ENCODE measurements around the gene TYK2.
"Not testable (repeated sequence)": the region's sequence is repeated elsewhere in the genome, so short reads cannot be mapped to it uniquely, and the experiment has no call there.

Gene TYK2

GRCh38 chr19:10419646-10420443 lies 39.5 kb upstream of the TYK2 start:
- FAIRE-seq (peak; percentile 92), DNase-seq (ENCODE audit: insufficient read length, low spot score) (peak; percentile 53)
- TF ChIP-seq POLR2A (IDR thresholded peaks at IDR 0.05; ENCODE audit: low read depth, low read length) (peak; percentile 24; the same call in 1 of the 2 replicates), POU2F2 (IDR thresholded peaks at IDR 0.05; ENCODE audit: low read depth, low read length) (peak; percentile 27; the same call in 1 of the 2 replicates), SPI1 (IDR thresholded peaks at IDR 0.05; ENCODE audit: low read depth, low read length) (no peak)

DNA sequence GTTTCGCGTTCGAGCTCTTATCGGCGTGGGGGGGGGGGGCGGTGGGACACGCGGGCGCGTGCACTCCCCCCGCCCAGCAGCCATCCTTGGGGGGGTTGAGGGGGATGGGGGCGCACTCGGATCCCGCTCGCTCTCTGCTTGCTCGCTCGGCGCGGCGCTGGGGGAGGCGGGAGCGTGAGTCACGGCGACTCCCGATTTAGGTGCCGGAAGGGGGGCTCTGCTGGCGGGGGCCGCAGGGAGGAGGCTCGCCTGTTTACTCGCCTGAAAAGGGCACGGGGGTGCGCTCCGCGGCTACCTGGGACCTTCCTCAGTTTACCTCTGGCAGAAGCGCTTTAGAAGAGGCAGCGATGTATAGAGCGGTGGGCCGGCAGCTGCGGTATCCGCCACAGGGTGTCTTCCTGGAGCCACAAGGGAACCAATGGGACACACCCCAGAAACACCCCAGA lies 38.9 kb upstream of the TYK2 start:
- FAIRE-seq (no peak), DNase-seq (ENCODE audit: insufficient read length, low spot score) (no peak)
- TF ChIP-seq SPI1 (IDR thresholded peaks at IDR 0.05; ENCODE audit: low read depth, low read length) (no peak), POU2F2 (IDR thresholded peaks at IDR 0.05; ENCODE audit: low read depth, low read length) (no peak), PAX5 (IDR thresholded peaks at IDR 0.05; ENCODE audit: insufficient read depth, low read length, severe bottlenecking) (no peak), POLR2A (IDR thresholded peaks at IDR 0.05; ENCODE audit: low read depth, low read length) (no peak), TAF1 (IDR thresholded peaks at IDR 0.05; ENCODE audit: low read depth, low read length) (no peak), POLR2AphosphoS5 (IDR thresholded peaks at IDR 0.05; ENCODE audit: low read depth, low read length) (no peak)

- FAIRE-seq (no peak), DNase-seq (ENCODE audit: insufficient read length, low spot score) (no peak)
- TF ChIP-seq POU2F2 (IDR thresholded peaks at IDR 0.05; ENCODE audit: low read depth, low read length) (no peak), PAX5 (IDR thresholded peaks at IDR 0.05; ENCODE audit: insufficient read depth, low read length, severe bottlenecking) (no peak), SPI1 (IDR thresholded peaks at IDR 0.05; ENCODE audit: low read depth, low read length) (no peak), TAF1 (IDR thresholded peaks at IDR 0.05; ENCODE audit: low read depth, low read length) (no peak), POLR2AphosphoS5 (IDR thresholded peaks at IDR 0.05; ENCODE audit: low read depth, low read length) (no peak), POLR2A (IDR thresholded peaks at IDR 0.05; ENCODE audit: low read depth, low read length) (no peak)
Measured at GRCh38 chr19:10418485-10419199, 38.3 kb upstream of the TYK2 start.

DNA sequence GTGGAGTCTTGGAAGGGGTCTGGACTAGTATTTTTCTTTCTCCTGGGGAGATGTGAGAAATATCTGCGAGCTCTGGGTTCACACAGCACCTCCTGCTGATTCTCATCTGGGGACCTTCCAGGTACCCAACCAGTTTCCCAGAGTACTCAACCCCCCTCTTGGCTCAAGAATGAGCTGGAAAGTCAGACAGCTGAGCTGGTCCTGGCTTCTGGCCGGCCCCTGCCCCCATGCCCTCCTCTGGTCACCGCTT lies 37.8 kb upstream of the TYK2 start:
- FAIRE-seq = no peak

DNA sequence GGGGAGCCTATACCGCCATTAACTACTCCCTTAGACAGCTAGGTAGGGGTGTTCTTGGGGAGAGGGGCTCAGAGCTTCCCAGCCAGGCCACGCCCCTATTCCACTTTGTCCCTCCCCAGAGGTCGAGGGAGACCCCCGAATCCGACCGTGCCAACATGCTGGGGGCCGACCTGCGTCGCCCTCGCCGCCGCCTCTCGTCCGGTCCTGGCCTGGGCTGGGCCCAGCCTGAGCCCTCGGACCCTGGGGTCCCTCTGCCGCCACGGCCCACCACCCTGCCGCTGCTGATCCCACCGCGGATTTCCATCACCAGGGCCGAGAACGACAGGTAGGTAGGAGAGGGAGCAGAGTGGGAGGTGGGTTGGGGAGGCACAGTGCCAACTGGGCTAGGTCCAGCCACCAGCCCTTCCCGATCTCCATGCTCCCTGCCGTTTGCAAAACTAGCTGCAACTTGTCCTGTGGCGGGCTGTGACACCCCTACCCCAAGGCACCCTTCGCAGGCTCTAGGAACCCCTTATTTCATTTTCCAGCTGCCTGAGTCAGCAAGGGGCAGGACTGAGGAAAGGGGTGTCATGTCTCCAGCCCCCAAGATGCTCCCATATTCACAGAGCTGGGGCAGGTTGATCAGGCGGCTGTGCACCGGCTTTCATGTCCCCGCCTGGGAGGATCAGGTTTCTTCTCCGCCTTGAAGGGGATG lies 37.3 kb upstream of the TYK2 start:
- FAIRE-seq (no peak), DNase-seq (ENCODE audit: insufficient read length, low spot score) (no peak)
- TF ChIP-seq PAX5 (IDR thresholded peaks at IDR 0.05; ENCODE audit: insufficient read depth, low read length, severe bottlenecking) = no peak
- no peak for TF ChIP-seq POLR2A (IDR thresholded peaks at IDR 0.05; ENCODE audit: low read depth, low read length)
- no peak for TF ChIP-seq POU2F2 (IDR thresholded peaks at IDR 0.05; ENCODE audit: low read depth, low read length)
- TF ChIP-seq SPI1 (IDR thresholded peaks at IDR 0.05; ENCODE audit: low read depth, low read length) = no peak
- TF ChIP-seq TAF1 (IDR thresholded peaks at IDR 0.05; ENCODE audit: low read depth, low read length) = no peak
- no peak for TF ChIP-seq POLR2AphosphoS5 (IDR thresholded peaks at IDR 0.05; ENCODE audit: low read depth, low read length)

More for the DNA sequence above, 37.8 kb upstream of the TYK2 start:
- TF ChIP-seq SPI1 (IDR thresholded peaks at IDR 0.05; ENCODE audit: low read depth, low read length) (no peak), POLR2A (IDR thresholded peaks at IDR 0.05; ENCODE audit: low read depth, low read length) (no peak), POU2F2 (IDR thresholded peaks at IDR 0.05; ENCODE audit: low read depth, low read length) (no peak), POLR2AphosphoS5 (IDR thresholded peaks at IDR 0.05; ENCODE audit: low read depth, low read length) (no peak), PAX5 (IDR thresholded peaks at IDR 0.05; ENCODE audit: insufficient read depth, low read length, severe bottlenecking) (no peak), TAF1 (IDR thresholded peaks at IDR 0.05; ENCODE audit: low read depth, low read length) (no peak)
- DNase-seq (ENCODE audit: insufficient read length, low spot score) = no peak

GRCh38 chr19:10416380-10417257 lies 36.2 kb upstream of the TYK2 start:
- FAIRE-seq (peak; percentile 98), DNase-seq (ENCODE audit: insufficient read length, low spot score) (peak; percentile 73)
- no peak for TF ChIP-seq POLR2AphosphoS5 (IDR thresholded peaks at IDR 0.05; ENCODE audit: low read depth, low read length)
- peak; percentile 13 for TF ChIP-seq PAX5 (IDR thresholded peaks at IDR 0.05; ENCODE audit: insufficient read depth, low read length, severe bottlenecking)

GRCh38 chr19:10416083-10416379 lies 35.7 kb upstream of the TYK2 start:
- FAIRE-seq = no peak
- no peak for DNase-seq (ENCODE audit: insufficient read length, low spot score)
- TF ChIP-seq SPI1 (IDR thresholded peaks at IDR 0.05; ENCODE audit: low read depth, low read length) (no peak), PAX5 (IDR thresholded peaks at IDR 0.05; ENCODE audit: insufficient read depth, low read length, severe bottlenecking) (no peak), POLR2A (IDR thresholded peaks at IDR 0.05; ENCODE audit: low read depth, low read length) (no peak; the same call in 1 of the 2 replicates), TAF1 (IDR thresholded peaks at IDR 0.05; ENCODE audit: low read depth, low read length) (no peak), POLR2AphosphoS5 (IDR thresholded peaks at IDR 0.05; ENCODE audit: low read depth, low read length) (no peak), POU2F2 (IDR thresholded peaks at IDR 0.05; ENCODE audit: low read depth, low read length) (no peak)

DNA sequence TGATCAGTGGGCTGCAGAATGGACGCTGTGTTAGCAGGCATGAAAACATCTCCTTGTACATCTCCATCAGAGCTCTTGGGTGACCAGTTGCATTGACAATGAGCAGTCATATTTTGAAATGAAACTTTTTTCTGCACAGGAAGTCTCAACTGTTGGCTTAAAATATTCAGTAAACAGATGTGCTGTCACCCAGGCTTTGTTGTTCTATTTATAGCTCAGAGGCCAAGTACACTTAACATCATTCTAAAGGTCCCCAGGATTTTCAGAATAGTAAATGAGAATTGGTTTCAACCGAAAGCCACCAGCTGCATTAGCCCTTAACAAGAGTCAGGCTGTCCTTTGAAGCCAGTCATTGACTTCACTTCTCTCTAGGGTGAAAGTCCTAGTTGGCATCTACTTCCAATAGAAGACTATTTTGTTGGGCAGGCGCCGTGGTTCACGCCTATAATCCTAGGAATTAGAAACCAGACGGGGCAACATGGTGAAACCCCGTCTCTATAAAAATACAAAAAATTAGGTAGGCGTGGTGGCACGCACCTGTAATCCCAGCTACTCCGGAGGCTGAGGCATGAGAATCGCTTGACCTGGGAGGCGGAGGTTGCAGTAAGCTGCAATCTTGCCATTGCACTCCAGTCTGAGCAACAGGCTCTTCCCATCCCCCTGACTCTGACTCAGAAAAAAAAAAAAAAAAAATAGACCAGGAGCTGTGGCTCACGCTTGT lies 32.0 kb upstream of the TYK2 start:
- TF ChIP-seq TAF1 (IDR thresholded peaks at IDR 0.05; ENCODE audit: low read depth, low read length) (0 out of 2 replicates have a peak, but pooled peaks have one; percentile 26), SPI1 (IDR thresholded peaks at IDR 0.05; ENCODE audit: low read depth, low read length) (peak; percentile 32), POU2F2 (IDR thresholded peaks at IDR 0.05; ENCODE audit: low read depth, low read length) (no peak)
- FAIRE-seq = peak; percentile 82
- DNase-seq (ENCODE audit: insufficient read length, low spot score) = no peak

- FAIRE-seq = peak; percentile 5
- not testable (repeated sequence) for DNase-seq (ENCODE audit: insufficient read length, low spot score)
Measured at GRCh38 chr19:10411224-10411623, 30.9 kb upstream of the TYK2 start.

Data from GM12891 (cell line).